Measurements from ENCODE around the gene LORICRIN.

Gene LORICRIN

DNA sequence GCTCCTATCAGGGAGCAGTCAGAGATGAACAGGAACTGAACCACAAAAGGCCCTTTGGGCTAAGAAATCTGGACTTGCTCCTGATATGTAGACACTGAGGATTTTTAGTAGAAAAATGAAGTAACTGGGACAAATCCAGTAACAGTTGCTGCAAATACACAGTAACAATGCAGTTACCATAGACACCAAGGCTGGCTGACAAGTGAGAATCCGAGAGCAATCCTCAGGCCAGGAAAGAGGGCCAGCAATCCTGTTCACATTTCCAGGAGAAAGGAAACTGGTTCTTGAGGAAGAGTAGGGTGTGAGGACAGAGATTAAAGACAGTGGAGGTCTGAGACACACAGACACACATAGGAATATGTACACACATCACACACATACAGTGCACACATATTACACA lies 9.3 kb upstream of the LORICRIN start:
- CTCF ChIA-PET, result interaction anchor here (0.7 kb wide), 1 partner anchor 16 kb away, joined by 3 read pairs; no protein-coding TSS in a partner anchor

GRCh38 chr1:153251087-153251486 lies 8.4 kb upstream of the LORICRIN start:
- TF ChIP-seq ZNF501 (tag by site-specific recombination; IDR thresholded peaks at IDR 0.05), result no peak
- no peak for TF ChIP-seq ZSCAN4 (tag by site-specific recombination; IDR thresholded peaks at IDR 0.05)
- TF ChIP-seq, protein P1, sequence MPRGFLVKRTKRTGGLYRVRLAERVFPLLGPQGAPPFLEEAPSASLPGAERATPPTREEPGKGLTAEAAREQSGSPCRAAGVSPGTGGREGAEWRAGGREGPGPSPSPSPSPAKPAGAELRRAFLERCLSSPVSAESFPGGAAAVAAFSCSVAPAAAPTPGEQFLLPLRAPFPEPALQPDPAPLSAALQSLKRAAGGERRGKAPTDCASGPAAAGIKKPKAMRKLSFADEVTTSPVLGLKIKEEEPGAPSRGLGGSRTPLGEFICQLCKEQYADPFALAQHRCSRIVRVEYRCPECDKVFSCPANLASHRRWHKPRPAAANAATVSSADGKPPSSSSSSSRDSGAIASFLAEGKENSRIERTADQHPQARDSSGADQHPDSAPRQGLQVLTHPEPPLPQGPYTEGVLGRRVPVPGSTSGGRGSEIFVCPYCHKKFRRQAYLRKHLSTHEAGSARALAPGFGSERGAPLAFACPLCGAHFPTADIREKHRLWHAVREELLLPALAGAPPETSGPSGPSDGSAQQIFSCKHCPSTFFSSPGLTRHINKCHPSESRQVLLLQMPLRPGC (tag by site-specific recombination; IDR thresholded peaks at IDR 0.05), result no peak
- TF ChIP-seq TSHZ1 (tag by site-specific recombination; IDR thresholded peaks at IDR 0.05; ENCODE audit: borderline replicate concordance), result no peak
- TF ChIP-seq REST (tag by site-specific recombination; IDR thresholded peaks at IDR 0.05), result no peak
- no peak for TF ChIP-seq ZNF747 (tag by site-specific recombination; IDR thresholded peaks at IDR 0.05)
- TF ChIP-seq, protein P2, sequence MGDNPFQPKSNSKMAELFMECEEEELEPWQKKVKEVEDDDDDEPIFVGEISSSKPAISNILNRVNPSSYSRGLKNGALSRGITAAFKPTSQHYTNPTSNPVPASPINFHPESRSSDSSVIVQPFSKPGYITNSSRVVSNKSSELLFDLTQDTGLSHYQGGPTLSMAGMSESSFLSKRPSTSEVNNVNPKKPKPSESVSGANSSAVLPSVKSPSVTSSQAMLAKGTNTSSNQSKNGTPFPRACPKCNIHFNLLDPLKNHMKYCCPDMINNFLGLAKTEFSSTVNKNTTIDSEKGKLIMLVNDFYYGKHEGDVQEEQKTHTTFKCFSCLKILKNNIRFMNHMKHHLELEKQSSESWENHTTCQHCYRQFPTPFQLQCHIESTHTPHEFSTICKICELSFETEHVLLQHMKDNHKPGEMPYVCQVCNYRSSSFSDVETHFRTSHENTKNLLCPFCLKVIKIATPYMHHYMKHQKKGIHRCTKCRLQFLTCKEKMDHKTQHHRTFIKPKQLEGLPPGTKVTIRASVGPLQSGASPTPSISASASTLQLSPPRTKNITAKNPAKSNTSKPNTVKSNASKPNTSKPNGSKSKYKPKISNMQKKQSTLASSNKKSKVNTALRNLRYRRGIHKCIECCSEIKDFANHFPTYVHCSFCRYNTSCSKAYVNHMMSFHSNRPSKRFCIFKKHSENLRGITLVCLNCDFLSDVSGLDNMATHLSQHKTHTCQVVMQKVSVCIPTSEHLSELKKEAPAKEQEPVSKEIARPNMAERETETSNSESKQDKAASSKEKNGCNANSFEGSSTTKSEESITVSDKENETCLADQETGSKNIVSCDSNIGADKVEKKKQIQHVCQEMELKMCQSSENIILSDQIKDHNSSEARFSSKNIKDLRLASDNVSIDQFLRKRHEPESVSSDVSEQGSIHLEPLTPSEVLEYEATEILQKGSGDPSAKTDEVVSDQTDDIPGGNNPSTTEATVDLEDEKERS (tag by site-specific recombination; IDR thresholded peaks at IDR 0.05), result no peak
- CTCF ChIA-PET, result no interaction called here
- Histone ChIP-seq H3K4me1 (ENCODE audit: control insufficient read depth, insufficient read depth, low read length) (no peaks in the 10 kb centered on the region), H3K4me3 (ENCODE audit: low read depth, low read length) (no peak overlapping the region), H3K36me3 (ENCODE audit: control insufficient read depth in 2 of 2, insufficient read depth in 1 of 2, low read length in 2 of 2) (no peaks in the 10 kb centered on the region), H3K27ac (ENCODE audit: extremely low read depth, low read depth, low read length) (no peak overlapping the region), H3K9me3 (ENCODE audit: control insufficient read depth, insufficient read depth, low read depth, low read length) (no peaks in the 10 kb centered on the region)
- POLR2A ChIA-PET, result no interaction called here

More for the DNA sequence above, 9.3 kb upstream of the LORICRIN start:
- H3K27ac ChIP-seq (ENCODE audit: extremely low read depth, low read depth, low read length), result no peak overlapping the region
- POLR2A ChIA-PET, result no interaction called here
- no peaks in the 10 kb centered on the region for H3K9me3 ChIP-seq (ENCODE audit: control insufficient read depth, insufficient read depth, low read depth, low read length)
- no peaks in the 10 kb centered on the region for H3K4me1 ChIP-seq (ENCODE audit: control insufficient read depth, insufficient read depth, low read length)
- no peaks in the 10 kb centered on the region for H3K36me3 ChIP-seq (ENCODE audit: control insufficient read depth in 2 of 2, insufficient read depth in 1 of 2, low read length in 2 of 2)
- H3K4me3 ChIP-seq (ENCODE audit: low read depth, low read length), result no peak overlapping the region
- TF ChIP-seq RBAK (tag by site-specific recombination; IDR thresholded peaks at IDR 0.05) (no peak), ZNF354C (tag by site-specific recombination; IDR thresholded peaks at IDR 0.05; ENCODE audit: borderline replicate concordance, low read depth) (no peak), ZNF426 (tag by site-specific recombination; IDR thresholded peaks at IDR 0.05) (no peak), ZNF791 (tag by site-specific recombination; IDR thresholded peaks at IDR 0.05) (no peak), ZSCAN23 (tag by site-specific recombination; IDR thresholded peaks at IDR 0.05) (no peak)
- TF ChIP-seq, protein P3, sequence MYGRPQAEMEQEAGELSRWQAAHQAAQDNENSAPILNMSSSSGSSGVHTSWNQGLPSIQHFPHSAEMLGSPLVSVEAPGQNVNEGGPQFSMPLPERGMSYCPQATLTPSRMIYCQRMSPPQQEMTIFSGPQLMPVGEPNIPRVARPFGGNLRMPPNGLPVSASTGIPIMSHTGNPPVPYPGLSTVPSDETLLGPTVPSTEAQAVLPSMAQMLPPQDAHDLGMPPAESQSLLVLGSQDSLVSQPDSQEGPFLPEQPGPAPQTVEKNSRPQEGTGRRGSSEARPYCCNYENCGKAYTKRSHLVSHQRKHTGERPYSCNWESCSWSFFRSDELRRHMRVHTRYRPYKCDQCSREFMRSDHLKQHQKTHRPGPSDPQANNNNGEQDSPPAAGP (tag by site-specific recombination; IDR thresholded peaks at IDR 0.05), result no peak

All from HEK293 (cell line).